Subcutaneous adipose tissue (tissue), 4 donors: ENCODE results near the gene KRT16. TPM values are rescaled to one million over a fixed set of nuclear protein-coding genes. Genes with fewer than 3 reads are reported as not detected.

Experiments used
- total RNA-seq, 4 donors: library from RNA; depleted of rRNA; stranded (reverse); fragments of >200 nt; gene quantifications; one replicate each; pipeline ENCODE4 v1.1.0, GENCODE V29; 2016
- TF ChIP-seq, protein P1 (sequence below): fragments of 450-650 bp; IDR thresholded peaks from one replicate; pipeline ENCODE4 v1.5.1; 2016; ENCODE audit warnings: low read depth, mild to moderate bottlenecking, control low read depth, antibody characterized with exemption, moderate library complexity

KRT16 gene
- total RNA-seq, 4 donors from 2014 or later: 7.5 to 42.0 (median 30.4) TPM; not detected in 1

DNA sequence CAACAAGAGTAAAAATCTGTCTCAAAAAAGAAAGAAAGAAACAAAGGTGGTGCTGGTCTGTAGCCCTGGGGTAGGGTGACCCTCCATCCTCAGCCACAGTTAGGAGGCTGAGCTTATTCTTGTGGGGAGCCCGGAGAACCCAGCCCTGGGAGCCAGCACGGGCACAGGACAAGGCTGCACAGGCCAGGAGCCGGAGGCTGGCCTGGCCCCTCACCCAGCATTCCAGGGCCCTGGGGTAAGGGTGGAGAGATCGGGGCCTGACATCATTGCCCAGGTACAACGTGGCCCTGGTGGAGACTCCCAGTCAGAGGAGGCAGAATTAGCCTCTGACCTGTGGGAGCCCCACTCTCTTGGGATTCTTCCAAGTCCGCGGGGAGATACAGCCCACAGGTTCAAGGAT, 22.1 kb upstream of the KRT16 start:
- TF ChIP-seq, protein P1, sequence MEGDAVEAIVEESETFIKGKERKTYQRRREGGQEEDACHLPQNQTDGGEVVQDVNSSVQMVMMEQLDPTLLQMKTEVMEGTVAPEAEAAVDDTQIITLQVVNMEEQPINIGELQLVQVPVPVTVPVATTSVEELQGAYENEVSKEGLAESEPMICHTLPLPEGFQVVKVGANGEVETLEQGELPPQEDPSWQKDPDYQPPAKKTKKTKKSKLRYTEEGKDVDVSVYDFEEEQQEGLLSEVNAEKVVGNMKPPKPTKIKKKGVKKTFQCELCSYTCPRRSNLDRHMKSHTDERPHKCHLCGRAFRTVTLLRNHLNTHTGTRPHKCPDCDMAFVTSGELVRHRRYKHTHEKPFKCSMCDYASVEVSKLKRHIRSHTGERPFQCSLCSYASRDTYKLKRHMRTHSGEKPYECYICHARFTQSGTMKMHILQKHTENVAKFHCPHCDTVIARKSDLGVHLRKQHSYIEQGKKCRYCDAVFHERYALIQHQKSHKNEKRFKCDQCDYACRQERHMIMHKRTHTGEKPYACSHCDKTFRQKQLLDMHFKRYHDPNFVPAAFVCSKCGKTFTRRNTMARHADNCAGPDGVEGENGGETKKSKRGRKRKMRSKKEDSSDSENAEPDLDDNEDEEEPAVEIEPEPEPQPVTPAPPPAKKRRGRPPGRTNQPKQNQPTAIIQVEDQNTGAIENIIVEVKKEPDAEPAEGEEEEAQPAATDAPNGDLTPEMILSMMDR: no peak

DNA sequence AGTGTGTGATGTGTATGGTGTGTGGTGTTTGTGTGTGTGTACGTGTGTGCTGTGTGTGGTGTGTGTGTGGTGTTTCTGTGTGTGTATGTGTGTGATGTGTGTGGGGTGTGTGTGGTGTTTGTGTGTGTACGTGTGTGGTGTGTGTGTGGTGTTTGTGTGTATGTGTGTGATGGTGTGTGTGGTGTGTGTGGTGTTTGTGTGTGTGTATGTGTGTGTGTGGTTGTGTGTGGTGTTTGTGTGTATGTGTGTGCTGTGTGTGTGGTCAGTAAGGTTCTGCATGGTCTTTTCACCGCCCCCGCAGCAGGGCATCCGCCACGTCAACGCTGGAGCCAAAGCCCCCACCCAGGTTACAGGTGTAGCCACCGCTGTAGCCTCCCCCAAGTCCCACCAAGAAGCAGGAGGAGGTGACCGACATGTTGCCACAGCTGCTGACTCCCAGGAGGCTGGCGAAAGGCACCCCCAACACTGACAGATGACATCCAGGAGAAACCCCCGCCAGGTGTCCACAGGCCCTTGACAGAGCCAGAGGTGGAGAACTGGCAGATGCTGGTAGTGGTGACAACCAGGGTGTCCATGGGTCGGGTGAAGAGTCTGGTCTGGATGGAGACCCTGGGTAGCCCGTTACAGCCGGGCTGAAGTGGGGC, 21.1 kb upstream of the KRT16 start:
- TF ChIP-seq, protein P1: no peak

DNA sequence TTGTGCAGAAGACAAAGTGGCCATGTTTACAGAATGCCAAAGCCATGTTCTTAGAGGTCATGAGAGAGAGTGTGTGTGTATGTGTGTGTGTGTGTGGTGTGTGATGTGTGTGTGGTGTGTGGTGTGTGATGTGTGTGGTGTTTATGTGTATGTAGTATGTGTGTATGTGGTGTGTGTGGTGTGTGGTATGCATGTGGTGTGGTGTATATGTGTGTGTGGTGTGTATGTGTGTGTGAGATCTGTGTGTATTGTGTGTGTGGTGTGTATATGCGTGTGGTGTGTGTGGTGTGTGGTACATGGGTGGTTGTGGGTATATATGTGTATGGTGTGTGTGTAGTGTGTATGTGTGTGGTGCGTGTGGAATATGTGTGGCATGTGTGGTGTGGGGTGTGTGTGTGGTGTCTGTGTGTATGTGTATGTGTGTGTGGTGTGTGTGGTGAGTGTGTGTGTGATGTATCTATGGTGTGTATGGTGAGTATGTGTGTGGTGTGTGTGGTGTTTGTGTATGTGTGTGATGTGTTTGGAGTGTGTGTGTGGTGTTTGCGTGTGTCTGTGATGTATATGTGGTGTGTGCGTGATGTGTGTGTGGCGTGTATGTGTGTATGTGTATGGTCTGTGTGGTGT, 20.0 kb upstream of the KRT16 start:
- TF ChIP-seq, protein P1: no peak

DNA sequence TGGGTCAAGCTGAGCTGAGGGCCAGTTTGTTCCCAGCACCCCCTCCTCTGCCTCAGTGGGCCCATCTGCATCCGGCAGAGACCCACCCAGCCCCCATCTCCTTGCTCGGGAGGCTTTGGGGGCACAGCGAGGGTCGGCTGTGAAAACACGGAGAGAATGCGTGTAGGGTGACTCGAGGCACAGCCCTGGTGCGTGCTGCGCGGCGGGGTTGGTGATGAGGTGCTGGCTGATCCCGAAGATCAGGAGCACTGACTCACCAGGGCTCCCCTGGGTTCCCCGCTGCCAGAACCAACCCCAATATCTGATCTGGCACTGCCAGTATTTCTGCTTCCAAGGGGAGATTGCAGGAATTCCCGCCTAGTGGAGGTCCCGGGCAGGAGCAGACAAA, 19.3 kb upstream of the KRT16 start:
- TF ChIP-seq, protein P1: no peak

DNA sequence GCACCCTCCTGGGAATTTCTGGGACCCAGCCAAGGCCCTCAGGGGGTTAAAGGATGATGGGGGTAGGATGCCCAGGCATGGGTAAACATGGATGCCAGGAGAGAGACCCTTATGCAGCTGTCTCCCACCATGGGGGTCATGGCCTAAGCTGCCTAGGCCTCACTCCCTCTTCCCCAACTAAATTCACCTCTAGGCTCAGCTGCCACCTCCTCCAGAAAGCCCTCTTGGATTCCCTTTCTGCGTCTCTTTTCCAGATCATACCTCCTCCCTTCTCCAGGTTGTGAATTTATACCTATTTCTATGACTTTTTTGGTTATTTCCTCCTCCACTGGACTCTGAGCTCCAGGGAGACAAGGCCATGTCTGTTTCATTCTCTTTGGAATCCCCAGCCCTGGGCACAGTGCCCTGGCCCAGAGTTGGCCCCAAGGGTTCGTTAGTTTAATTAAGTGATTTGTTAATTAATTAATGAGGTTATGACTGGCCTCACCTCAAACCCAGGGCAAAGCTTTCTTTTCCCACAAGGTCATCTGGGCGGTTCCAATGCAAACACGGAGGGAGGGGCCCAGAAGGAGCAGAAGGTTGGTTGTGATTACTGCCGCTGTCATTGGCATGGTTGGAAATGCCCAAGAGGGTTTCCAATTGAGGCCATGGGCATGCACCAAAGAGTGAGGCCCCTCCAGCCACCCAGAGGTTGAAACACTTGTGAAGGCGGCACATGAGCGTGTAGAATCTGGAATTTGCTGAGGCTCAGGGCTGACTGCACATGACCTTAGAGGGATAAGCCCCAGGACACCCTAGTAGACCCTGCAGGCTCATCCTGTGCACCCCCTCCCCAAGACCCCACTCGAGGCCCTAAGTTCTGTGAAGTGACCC, 18.7 kb upstream of the KRT16 start:
- TF ChIP-seq, protein P1: no peak

DNA sequence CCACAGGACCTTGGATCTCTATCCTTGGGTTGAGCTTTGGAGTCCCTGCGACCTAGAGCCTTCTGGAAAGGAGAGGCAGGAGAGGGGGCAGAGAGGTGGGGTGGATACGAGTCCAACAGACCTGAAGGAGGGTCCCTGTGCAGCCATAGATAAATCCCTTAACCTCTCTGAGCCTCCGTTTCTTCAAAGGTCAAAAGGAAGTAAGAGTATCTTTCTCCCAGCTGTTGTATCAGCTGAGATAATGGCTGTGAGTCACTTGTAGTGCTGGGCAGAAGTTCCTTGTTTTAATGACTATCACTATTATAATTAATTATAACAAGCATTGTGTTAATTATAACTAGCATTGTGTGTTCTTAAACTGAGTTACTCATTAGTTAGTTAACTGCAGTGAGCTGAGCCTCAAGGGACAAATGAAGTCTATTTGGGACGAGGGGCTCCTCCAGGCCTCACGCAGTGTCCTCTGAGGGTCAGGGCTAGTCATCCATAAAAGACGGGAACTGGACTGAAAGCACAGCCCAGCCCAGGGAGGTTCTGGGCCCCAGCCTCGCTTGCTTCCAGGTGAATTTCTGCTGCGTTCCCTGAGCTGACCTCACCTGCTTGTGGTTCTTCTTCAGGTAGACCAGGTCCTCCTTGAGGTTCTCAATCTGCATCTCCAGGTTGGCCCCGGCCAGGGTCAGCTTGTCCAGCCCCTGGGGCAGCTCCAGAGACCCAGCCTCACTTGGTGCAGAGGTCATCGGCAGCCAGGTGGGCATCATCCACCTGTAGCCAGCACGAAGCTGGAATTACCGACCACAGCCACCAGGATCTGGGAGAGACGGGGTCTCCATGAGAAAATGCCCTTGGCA, 17.5 kb upstream of the KRT16 start:
- TF ChIP-seq, protein P1: no peak
